Measurements from ENCODE around the gene LGALS1.
"Not testable (repeated sequence)": the region's sequence is repeated elsewhere in the genome, so short reads cannot be mapped to it uniquely, and the experiment has no call there.

LGALS1 gene

DNA sequence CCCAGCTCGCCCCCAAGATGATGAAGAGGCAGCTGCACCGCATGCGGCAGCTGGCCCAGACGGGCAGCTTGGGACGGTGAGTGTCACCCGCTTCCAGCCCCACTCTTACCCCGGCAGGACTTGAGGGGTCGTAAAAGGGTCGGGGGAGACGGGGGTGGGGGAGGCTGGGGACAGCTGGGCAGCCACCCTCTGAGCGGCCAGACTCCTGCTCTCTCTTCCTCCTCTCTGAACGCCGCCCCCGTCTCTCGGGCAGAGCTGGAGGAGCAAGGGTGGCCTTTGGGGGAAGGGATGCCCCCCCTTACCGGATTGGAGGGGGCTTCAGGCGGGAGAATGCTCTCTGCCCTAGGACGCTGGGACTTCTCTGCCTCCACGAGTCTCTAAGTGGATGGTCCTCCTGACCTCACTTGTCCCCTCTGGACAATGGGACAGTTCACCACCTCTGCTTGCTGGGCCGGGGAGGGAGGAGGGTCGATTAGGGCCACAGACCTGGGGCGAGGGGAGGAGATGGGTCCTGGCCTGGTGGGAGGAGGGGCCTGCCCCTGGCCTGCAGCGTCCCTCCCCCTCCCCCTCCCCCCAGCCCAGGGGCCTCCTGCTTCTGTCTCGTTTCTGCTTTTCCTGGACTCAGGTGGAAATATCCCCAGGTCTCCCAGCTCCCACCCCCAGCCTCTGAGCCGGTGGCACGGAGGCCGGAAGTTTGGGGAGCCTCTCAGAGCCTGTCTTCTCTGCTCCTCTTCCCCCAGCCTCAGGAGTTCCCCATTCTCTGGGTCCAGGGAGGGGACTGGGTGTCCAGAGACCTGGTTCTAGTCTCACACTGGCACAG is 35.5 kb upstream of the LGALS1 start:
- no peak for DNase-seq

DNA sequence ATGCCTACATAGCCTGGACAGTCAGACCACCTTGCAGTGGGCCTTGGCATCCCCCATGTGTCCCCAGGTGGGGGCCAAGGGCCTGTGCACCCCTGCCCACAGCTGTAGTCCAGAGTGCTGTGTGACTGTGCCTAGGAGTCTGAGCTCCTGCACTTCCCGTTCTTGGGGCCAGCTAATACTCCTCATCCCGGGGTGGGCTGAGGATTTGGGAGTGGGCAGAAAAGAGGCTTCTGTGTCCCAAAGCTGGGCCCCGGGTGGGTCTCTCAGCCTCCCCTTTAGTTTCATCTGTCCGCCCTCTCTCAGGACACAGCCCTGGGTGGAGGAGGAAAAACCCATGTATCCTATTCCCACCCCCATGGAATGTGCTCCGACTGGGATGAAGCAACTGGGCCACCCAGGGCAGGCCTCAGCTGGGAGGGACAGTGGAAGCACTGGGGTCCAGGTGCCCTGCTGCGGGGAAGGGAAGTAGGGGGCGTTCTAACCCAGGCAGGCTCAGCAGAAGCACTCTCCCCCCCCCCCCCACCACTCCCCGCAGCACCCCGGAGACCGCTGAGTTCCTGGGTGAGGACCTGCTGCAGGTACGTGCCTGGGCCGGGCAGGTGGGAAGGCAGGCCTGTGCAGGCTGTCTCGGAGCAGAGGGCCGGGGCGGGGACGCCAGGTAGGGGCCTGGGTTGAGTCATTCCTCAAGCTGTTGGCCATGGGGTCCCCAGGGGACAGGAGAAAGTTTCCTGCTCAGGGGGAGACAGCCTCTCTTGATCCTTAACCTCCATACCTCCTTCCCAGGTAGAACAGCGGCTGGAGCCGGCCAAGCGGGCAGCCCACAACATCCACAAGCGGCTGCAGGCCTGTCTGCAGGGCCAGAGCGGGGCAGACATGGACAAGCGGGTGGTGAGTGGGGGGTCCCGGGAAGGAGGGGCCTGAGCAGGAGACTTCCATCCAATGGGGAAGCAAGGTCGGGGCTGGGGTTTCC is 34.6 kb upstream of the LGALS1 start:
- DNase-seq = no peak

DNA sequence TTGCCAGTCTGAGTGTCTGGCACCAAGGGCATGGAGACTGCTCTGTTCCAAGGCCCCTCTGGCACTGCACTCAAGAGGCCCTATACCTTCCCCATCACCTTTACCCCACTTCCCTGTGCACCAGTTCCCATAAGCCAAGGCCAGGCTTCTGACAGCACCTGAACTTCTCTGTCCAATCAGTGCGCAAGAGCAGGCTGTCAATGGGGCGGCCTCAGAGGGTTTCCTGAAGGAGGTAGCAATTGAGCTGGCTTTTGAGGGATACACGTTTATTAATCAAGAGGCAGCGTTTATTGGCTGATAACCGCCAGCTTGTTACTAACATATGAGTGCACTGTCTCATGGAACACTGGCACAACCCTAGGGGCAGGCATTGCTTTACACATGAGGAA is 33.9 kb upstream of the LGALS1 start:
- no peak for DNase-seq

DNA sequence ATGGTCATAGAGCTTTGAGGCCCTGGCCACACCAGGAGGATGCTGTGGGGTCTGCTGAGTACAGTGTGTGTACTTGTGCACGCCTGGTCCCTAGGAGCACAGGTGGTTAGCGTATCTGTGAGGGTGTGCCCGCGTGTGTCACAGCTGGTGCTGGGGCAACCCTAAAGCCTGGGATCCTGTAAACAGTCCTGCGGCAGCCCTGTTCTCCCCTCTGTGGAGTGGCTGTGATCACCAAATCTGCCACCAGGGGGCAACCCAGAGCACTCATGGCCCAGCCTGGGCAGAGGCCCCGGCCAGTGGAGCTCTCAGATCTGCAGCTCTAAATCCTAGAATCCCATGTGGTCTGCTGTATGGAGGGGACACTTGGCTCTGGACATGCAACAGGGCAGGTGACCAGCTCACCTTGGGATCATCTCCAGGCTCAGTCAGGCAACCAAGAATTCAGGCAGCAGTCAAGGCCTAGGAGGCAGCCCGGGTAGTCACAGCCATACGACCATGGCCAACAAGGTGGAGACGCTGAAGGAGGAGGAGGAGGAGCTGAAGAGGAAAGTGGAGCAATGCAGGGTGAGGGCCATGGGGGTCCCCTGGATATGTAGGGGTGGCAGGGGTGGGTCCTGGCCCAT is 32.1 kb upstream of the LGALS1 start:
- DNase-seq = peak in 1 of 2 experiments; percentile 55

GRCh38 chr22:37647317-37647716 is 28.1 kb upstream of the LGALS1 start:
- DNase-seq = no peak

DNA sequence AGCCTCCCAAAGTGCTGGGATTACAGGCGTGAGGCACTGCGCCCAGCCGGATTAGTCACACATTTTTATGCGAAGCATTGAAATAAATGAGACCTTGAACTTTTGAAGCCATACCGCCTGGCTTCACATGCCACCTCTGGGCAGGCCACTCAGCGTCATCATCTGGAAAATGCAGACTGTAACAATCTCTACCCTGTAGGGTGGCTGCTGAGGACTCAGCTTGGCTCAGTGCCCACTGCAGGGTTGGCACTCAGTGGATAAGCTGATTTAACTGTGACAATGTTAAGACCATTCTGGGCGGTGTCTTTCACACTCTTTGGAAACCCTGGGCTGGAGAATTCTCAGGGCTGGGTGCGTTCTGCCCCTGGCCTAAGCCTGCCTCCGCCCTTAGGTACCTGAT is 27.5 kb upstream of the LGALS1 start:
- DNase-seq = no peak

DNA sequence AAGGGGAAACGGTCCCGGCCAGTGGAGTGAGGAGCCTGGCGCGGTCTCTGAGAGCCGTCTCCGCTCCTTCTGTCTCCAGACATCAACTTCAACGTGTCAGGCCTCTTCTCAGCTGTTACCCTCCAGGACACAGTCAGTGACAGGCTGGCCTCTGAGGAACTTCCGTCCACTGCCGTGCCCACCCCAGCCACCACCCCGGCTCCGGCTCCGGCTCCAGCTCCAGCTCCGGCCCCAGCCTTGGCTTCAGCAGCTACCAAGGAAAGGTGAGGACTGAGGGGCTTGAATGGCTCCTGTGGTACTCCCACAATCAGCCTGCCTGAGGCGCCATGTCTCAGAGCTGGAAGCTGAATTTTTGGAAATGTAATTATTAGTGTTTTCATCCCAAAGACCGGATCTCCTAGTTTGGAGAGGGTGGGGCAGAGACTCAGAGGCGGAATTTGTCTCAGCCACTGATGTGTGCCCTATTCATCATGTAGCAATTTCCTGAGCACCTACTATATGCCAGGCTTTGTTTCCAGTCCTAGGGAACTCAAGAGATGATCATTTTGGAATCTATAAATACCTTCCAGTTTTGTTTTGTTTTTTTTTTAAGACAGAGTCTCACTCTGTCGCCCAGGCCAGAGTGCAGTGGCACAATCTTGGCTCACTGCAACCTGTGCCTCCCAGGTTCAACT is 24.8 kb upstream of the LGALS1 start:
- DNase-seq = no peak

- no peak for DNase-seq
These were observed 20.7 kb upstream of the LGALS1 start for GRCh38 chr22:37654563-37655251.

GRCh38 chr22:37655252-37655563 is 20.2 kb upstream of the LGALS1 start:
- no peak for DNase-seq

- DNase-seq = not testable (repeated sequence)
These were observed 18.9 kb upstream of the LGALS1 start for GRCh38 chr22:37656583-37656982.

DNA sequence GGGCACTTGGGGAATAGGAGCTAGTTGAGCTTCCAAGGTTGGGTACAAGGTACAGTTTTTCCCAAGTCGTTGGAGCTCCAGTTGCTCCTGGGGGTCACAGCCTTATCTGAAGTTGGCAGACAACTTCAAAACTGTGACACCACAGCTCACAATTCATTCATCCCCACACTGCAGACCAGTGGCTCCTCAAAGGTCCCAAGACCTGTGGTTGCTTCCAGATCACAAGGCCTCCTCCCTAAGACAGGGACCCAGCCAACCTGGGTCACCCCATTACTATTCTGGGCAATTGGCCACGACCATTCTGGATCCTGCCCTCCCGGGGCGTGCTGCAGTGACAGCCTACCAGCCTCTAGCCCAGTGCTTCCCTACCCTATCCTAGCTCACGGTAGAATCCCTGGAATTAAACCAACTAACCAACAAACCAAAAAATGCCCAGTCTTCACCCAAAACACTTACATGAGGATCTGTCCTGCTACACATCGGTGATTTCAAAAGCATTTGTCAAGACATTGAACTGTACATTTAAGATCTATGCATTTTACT is 17.8 kb upstream of the LGALS1 start:
- no peak for DNase-seq

DNA sequence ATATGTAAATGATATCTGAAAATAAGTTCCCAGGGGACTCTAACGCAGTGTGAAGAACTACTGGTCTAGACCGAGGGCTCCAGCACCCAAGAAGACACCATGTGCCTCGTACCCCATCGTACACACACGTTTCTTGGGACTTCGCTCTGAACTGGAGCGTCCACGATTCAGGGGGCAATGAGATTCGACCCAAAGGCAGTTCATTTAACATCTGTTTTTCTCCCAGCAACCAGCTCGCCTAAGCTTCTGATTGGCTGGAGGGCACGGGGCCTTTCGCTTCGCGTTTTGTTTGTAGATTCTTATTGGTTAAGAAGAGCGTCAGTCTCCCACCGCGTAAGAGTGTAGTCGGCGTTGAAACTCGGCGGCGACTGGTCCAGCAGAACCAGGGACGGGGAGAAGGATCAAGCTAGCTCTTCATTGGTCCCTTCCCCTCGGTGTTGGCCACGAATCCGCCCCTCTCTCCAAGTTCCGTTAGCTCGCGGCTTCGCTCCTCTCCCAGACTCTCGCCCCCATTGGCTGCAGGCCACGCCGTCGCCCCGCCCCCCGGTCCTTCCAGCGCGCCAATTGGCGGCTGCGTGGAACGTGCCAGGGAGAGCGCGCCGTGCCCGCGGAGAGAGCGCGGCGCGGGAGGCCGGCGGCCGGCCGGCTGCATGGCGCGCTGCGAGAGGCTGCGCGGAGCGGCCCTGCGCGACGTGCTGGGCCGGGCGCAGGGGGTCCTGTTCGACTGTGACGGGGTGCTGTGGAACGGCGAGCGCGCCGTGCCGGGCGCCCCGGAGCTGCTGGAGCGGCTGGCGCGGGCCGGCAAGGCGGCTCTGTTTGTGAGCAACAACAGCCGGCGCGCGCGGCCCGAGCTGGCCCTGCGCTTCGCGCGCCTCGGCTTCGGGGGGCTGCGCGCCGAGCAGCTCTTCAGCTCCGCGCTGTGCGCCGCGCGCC is 17.0 kb upstream of the LGALS1 start, which contains the start of gene PDXP:
Gene PDXP (plus strand): TSS at position 591 of the 933 bp plus-strand sequence. CDS start 60 bp downstream, at position 651.
- DNase-seq = peak; percentile 98 to 99

- no peak for DNase-seq
These were observed 16.2 kb upstream of the LGALS1 start for GRCh38 chr22:37659066-37659896.

GRCh38 chr22:37659897-37660708 is 15.3 kb upstream of the LGALS1 start:
- DNase-seq = no peak

DNA sequence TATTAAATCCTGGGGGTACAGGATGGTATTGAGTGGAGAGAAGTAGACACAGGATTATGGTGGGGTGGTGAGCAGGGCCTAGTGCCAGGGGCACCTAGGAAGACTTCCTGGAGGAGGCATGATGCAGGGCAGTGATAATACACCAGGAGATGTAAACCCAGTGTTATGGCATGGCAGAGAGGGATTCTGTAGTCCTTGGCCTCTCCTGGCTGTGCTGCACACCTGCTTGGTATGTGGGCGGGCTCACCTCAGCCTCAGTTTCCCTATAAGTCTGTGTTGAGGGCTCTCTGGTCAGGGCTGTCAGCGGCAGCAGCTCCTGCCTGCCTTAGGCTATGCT is 14.8 kb upstream of the LGALS1 start:
- no peak for DNase-seq

GRCh38 chr22:37661160-37661924 is 14.1 kb upstream of the LGALS1 start:
- DNase-seq = peak in 1 of 2 experiments; percentile 20

GRCh38 chr22:37662039-37662438 is 13.4 kb upstream of the LGALS1 start:
- no peak for DNase-seq

DNA sequence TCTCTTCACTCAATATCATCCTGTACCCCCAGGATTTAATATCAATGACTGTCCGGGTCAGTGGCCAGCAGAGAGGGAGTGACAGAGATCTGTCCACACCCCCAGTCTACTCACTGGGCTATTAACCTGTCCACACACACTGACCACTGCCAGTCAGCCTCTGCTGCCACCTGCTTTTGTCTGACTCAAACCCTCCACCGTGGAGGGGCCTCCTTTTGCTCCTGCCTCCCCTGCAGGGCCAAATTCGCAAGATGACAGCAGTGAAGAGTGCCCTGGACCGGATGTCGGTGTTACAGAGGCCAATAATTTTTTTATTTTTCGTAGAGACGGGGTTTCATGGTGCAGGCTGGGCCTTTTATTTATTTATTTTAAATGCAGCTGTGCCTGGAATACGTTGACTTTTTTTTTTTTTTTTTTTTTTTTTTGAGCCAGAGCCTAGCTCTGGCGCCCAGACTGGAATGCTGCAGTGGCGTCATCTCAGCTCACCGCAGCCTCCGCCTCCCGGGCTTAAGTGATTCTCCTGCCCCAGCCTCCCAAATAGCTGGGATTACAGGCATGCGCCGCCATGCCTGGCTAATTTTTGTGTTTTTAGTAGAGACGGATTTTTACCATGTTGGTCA is 11.8 kb upstream of the LGALS1 start:
- no peak for DNase-seq

Data from NCI-H1930 (cell line).